Measurements from ENCODE around the gene EEF1G.
A peak's percentile ranks its signal among the peaks of the same experiment; 100 is the strongest.

Gene EEF1G

GRCh38 chr11:62538470-62539237 is 35.0 kb downstream of the EEF1G start:
- DNase-seq = peak; percentile 43

DNA sequence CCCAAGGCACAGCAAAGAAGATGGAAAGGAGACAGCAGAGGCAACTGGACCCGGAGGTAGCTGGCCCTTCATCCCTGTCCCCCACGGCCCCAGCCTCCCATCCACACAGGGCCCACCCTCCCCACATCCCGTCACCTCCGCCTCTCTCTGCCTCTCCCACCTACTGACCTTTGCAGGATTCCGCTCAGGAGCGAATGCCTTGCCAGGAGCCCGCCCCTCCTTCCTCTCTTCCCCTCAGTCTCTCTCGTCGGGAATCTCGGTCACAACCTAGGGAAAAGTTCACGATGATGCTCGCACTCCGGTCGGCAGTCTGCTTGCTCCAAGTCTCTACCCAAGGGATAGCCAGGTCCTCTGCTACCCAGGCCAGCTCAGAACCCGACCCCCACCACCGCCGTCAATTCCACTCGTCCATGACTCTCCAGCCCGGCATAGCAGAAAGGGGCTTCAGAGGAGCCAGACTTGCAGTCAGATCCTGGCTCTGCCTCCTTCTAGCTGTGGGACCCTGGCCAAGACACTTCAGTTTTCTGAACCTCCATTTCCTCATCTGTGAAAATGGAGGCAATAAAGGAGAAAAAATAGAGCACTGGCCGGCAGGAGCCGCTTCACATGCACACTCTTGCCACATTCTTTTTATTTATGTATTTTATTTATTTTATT is 37.3 kb downstream of the EEF1G start:
- no peak for DNase-seq

GRCh38 chr11:62535802-62536201 is 37.9 kb downstream of the EEF1G start:
- no peak for DNase-seq

- no peak for DNase-seq
Observed at GRCh38 chr11:62534779-62535545, 38.7 kb downstream of the EEF1G start.

- DNase-seq = no peak
Observed at GRCh38 chr11:62532096-62532495, 41.6 kb downstream of the EEF1G start.

DNA sequence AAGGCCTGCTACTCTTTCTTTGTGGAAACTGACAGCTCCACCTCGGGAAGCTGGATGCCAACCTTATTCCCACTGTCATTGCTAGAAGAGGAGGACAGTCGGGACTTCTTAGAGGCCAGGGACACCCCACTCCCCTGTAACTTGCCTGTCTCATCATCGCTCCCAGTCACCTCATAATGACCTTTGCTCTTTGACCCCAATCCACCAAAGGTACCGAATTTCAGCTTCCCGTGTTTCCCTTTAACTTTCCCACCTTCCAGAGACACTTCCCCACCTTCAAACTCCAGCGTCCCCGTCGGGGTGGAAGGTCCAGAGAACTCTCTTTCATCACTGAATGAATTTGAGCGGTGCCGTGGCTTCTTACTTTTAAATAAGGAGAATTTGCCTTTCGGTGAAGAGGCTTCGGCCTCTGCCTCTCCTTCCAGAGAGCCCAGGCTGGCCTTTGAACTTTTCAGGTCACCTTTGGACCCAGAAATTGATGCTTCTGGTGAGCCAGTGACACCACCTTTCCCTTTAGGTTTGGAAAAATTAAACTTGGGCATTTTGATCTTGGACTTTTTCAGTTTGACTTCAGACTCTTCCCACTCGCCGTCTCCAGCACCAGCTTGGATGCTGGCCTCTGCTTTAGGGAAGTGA is 56.8 kb downstream of the EEF1G start:
- DNase-seq = no peak

- DNase-seq = no peak
Observed at GRCh38 chr11:62514151-62514550, 59.5 kb downstream of the EEF1G start.

DNA sequence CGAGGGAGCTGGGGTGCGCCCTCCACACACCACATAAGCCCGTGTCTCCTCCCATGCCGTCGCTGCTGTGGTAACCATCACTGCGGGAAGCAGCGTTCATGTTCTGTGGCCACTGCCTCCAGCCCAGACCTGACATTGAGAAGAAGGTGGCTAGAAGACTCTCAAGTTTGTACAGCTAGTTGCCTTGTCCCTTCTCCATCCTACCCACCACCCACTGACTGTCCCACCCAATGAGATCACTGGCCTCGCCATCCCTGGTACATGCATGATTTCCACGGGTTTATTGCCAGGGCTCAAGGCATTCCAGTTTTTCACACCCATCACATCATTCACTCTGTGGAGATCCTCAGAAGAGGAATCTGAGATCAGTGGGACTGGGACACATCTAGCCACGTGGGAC is 60.1 kb downstream of the EEF1G start:
- DNase-seq = no peak

DNA sequence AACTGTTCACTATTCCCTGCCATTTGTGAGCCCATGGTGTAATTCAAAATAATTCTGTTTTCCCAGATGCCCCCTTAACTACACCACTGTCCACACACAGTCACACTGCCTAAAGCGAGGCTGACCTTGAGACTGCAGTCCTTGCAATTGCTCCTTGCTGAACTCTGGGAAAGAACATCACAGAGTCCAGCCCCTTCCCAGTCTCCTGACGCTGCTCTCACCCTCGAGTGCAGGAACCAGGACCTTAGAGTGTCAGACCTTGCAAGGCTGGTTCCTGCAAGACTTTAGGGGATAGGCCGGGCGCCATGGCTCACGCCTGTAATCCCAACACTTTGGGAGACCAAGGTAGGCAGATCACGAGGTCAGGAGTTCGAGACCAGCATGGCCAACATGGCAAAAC is 60.7 kb downstream of the EEF1G start:
- DNase-seq = no peak
